Thyroid gland (tissue), 4 donors: ENCODE data around the gene PEBP1.

Source experiments
- CTCF ChIP-seq, 6 experiments: fragments of 200-600 bp in 3 of 6; fragments of 450-650 bp in 3 of 6; sonication (generic) in 3 of 6; IDR thresholded peaks; one replicate each; pipeline ENCODE4 v1.5.1; 2016 to 2019; ENCODE audit warnings: antibody characterized with exemption in 6 of 6, mild to moderate bottlenecking in 2 of 6, inconsistent platforms in 1 of 6, moderate library complexity in 1 of 6
- POLR2A ChIP-seq, 2 donors: fragments of 450-650 bp; IDR thresholded peaks; one replicate each; pipeline ENCODE4 v1.6.1; 2017; ENCODE audit warnings: antibody characterized with exemption in 2 of 2, mild to moderate bottlenecking in 2 of 2, moderate library complexity in 1 of 2

- TF ChIP-seq CTCF (IDR thresholded peaks at IDR 0.05), result no peak
- no peak for TF ChIP-seq POLR2A (IDR thresholded peaks at IDR 0.05)
These were observed 8.1 kb upstream of the PEBP1 start for GRCh38 chr12:118127867-118128266.
